H1 (cell line): ENCODE results near the gene CD52. TPM values are rescaled to one million over a fixed set of nuclear protein-coding genes. Genes with fewer than 3 reads are reported as not detected.

Experiments used
- CTCF ChIA-PET: fragments of 300-600 bp; sonication (Branson Sonifier 250); formaldehyde crosslinking; loops from one replicate; lab custom pipeline; 2021; ENCODE audit not compliant: partially characterized antibody; lab: Charles Lee
- POLR2A ChIA-PET: fragments of 300-600 bp; sonication (Branson Sonifier 250); formaldehyde crosslinking; loops from one replicate; lab custom pipeline; 2021; ENCODE audit warnings: inconsistent platforms; ENCODE audit not compliant: partially characterized antibody; lab: Charles Lee
- DNase-seq, 2 experiments: peaks; one replicate each; pipeline versions ENCODE4 v3.0.0 to v3.0.0-alpha.2; 2010 to 2022; ENCODE audit warnings: low spot score in 2 of 2, low read depth in 1 of 2, mixed read lengths in 1 of 2
- FAIRE-seq: peaks from 2 replicates; lab custom pipeline; 2011; peaks lifted over from hg19 to GRCh38; lab: Jason Lieb, UNC
- H2AFZ ChIP-seq: 2 replicates; pipeline ENCODE4 v1.8.1; 2012; ENCODE audit warnings: low read length, inconsistent platforms
- H2AK5ac ChIP-seq: 2 replicates; pipeline ENCODE4 v1.6.1; 2013; ENCODE audit warnings: low read depth, low read length
- H2BK120ac ChIP-seq: replicated peaks from 2 replicates; pipeline ENCODE3; 2013; ENCODE audit warnings: low read depth, low read length, inconsistent platforms
- H2BK12ac ChIP-seq: 2 replicates; pipeline ENCODE4 v1.6.1; 2013; ENCODE audit warnings: low read depth, low read length
- H2BK15ac ChIP-seq: 2 replicates; pipeline ENCODE4 v1.6.1; 2013; ENCODE audit warnings: low read length
- H2BK20ac ChIP-seq: 2 replicates; pipeline ENCODE4 v1.6.1; 2013; ENCODE audit warnings: low read length
- H2BK5ac ChIP-seq: 2 replicates; pipeline ENCODE4 v1.6.1; 2013; ENCODE audit warnings: low read depth, low read length
- H3K14ac ChIP-seq: 2 replicates; pipeline ENCODE4 v1.6.1; 2013; ENCODE audit warnings: inconsistent platforms; ENCODE audit not compliant: insufficient read length
- H3K18ac ChIP-seq: 2 replicates; pipeline ENCODE4 v1.6.1; 2013; ENCODE audit warnings: low read length; ENCODE audit errors: extremely low read depth
- H3K23ac ChIP-seq: 2 replicates; pipeline ENCODE4 v1.6.1; 2013; ENCODE audit warnings: inconsistent platforms; ENCODE audit not compliant: insufficient read length
- H3K23me2 ChIP-seq: 2 replicates; pipeline ENCODE4 v1.6.1; 2013; ENCODE audit warnings: low read depth, low read length
- H3K27ac ChIP-seq: 2 replicates; pipeline ENCODE4 v1.6.1; 2011; ENCODE audit warnings: low read depth, low read length, inconsistent platforms
- H3K27me3 ChIP-seq, 4 experiments: replicated peaks in 1 of 4; 1 replicate in 1 of 4; 2 replicates in 3 of 4; pipeline versions ENCODE4 v1.6.1 to v1.8.1; 2011 to 2013; ENCODE audit warnings: low read length in 3 of 4, mild to moderate bottlenecking in 3 of 4, inconsistent platforms in 2 of 4, mixed read lengths in 2 of 4, moderate library complexity in 1 of 4; ENCODE audit not compliant: control insufficient read depth in 3 of 4, insufficient read depth in 3 of 4; ENCODE audit errors: extremely low read depth in 1 of 4
- H3K36me3 ChIP-seq, 4 experiments: 2 replicates each; pipeline versions ENCODE4 v1.6.1 to v1.8.1; 2011 to 2013; ENCODE audit warnings: mild to moderate bottlenecking in 4 of 4, low read length in 3 of 4, moderate library complexity in 2 of 4, control low read depth in 1 of 4, inconsistent platforms in 1 of 4; ENCODE audit not compliant: insufficient read depth in 4 of 4, control insufficient read depth in 2 of 4
- H3K4ac ChIP-seq: replicated peaks from 2 replicates; pipeline ENCODE3; 2013; ENCODE audit warnings: low read length, low read depth, mixed read lengths, inconsistent platforms; ENCODE audit not compliant: insufficient read length
- H3K4me1 ChIP-seq, 4 experiments: replicated peaks in 1 of 4; 1 replicate in 1 of 4; 2 replicates in 3 of 4; pipeline versions ENCODE4 v1.6.1 to v1.8.1; 2011 to 2013; ENCODE audit warnings: low read length in 3 of 4, inconsistent platforms in 2 of 4, mixed read lengths in 1 of 4; ENCODE audit not compliant: insufficient read depth in 4 of 4, control insufficient read depth in 3 of 4
- H3K4me2 ChIP-seq, 2 experiments: 2 replicates each; pipeline versions ENCODE4 v1.6.1 to v1.8.1; 2011 to 2013; ENCODE audit warnings: low read depth in 2 of 2, low read length in 2 of 2, control low read depth in 1 of 2, inconsistent platforms in 1 of 2, mild to moderate bottlenecking in 1 of 2; ENCODE audit not compliant: insufficient read depth in 1 of 2
- H3K4me3 ChIP-seq, 4 experiments: fragments of 200-600, 300-600 bp in 1 of 4; sonication (generic), shearing (Covaris generic), sonication (Bioruptor Twin) in 1 of 4; 2 replicates each; pipeline versions ENCODE4 v1.5.1 to v1.8.1; 2011 to 2016; ENCODE audit warnings: low read length in 4 of 4, low read depth in 3 of 4, control low read depth in 2 of 4, inconsistent platforms in 2 of 4, mild to moderate bottlenecking in 2 of 4, mixed read lengths in 1 of 4, moderate library complexity in 1 of 4; ENCODE audit not compliant: insufficient read depth in 2 of 4; ENCODE audit errors: extremely low read depth in 1 of 4
- H3K56ac ChIP-seq: replicated peaks from 2 replicates; pipeline ENCODE3; 2013; ENCODE audit warnings: low read depth, mild to moderate bottlenecking, mixed read lengths, low read length, inconsistent platforms; ENCODE audit not compliant: insufficient read length
- H3K79me1 ChIP-seq: 2 replicates; pipeline ENCODE4 v1.6.1; 2013; ENCODE audit warnings: low read depth, low read length, control low read depth
- H3K79me2 ChIP-seq, 2 experiments: 2 replicates each; pipeline versions ENCODE4 v1.6.1 to v1.8.1; 2012 to 2013; ENCODE audit warnings: low read length in 2 of 2, mild to moderate bottlenecking in 2 of 2, inconsistent platforms in 1 of 2; ENCODE audit not compliant: insufficient read depth in 2 of 2, control insufficient read depth in 1 of 2
- H3K9ac ChIP-seq, 4 experiments: replicated peaks in 1 of 4; 1 replicate in 1 of 4; 2 replicates in 3 of 4; pipeline versions ENCODE4 v1.6.1 to v1.8.1; 2011 to 2013; ENCODE audit warnings: low read depth in 3 of 4, low read length in 3 of 4, control low read depth in 2 of 4, mild to moderate bottlenecking in 2 of 4, moderate library complexity in 2 of 4, inconsistent platforms in 1 of 4; ENCODE audit errors: extremely low read depth in 1 of 4
- H3K9me3 ChIP-seq, 2 experiments: 2 replicates each; pipeline versions ENCODE4 v1.6.1 to v1.8.1; 2012 to 2013; ENCODE audit warnings: mild to moderate bottlenecking in 2 of 2, moderate library complexity in 2 of 2, control low read depth in 1 of 2, inconsistent platforms in 1 of 2, low read depth in 1 of 2, low read length in 1 of 2, mixed read lengths in 1 of 2; ENCODE audit not compliant: insufficient read depth in 2 of 2
- H4K20me1 ChIP-seq, 2 experiments: replicated peaks in 1 of 2; 2 replicates each; pipeline versions ENCODE3 to v1.8.1; 2011 to 2013; ENCODE audit warnings: inconsistent platforms in 2 of 2, low read length in 2 of 2, mild to moderate bottlenecking in 1 of 2; ENCODE audit not compliant: insufficient read depth in 2 of 2, control insufficient read depth in 1 of 2
- H4K5ac ChIP-seq: 2 replicates; pipeline ENCODE4 v1.6.1; 2013; ENCODE audit warnings: low read length, low read depth, mixed read lengths, inconsistent platforms; ENCODE audit not compliant: insufficient read length
- H4K8ac ChIP-seq: 2 replicates; pipeline ENCODE4 v1.8.0; 2013; ENCODE audit warnings: mild to moderate bottlenecking, moderate library complexity, low read length, inconsistent platforms; ENCODE audit not compliant: insufficient read depth; ENCODE audit errors: extremely low read depth
- H4K91ac ChIP-seq: replicated peaks from 2 replicates; pipeline ENCODE3; 2013; ENCODE audit warnings: low read length, mixed read lengths, inconsistent platforms; ENCODE audit not compliant: insufficient read length
- ASH2L ChIP-seq: fragments of 200-600, 300-600 bp; sonication (generic); IDR thresholded peaks from one replicate; pipeline ENCODE4 v1.7.1; 2017; ENCODE audit warnings: low read length
- CEBPB ChIP-seq: IDR thresholded peaks from 2 replicates; pipeline ENCODE4 v1.6.1; 2012; ENCODE audit warnings: low read depth, low read length
- CHD1 ChIP-seq: IDR thresholded peaks from 2 replicates; pipeline ENCODE4 v1.6.1; 2012; ENCODE audit warnings: low read depth, low read length, improper control_type of control experiment
- CHD2 ChIP-seq: IDR thresholded peaks from 2 replicates; pipeline ENCODE4 v1.6.1; 2012; ENCODE audit warnings: low read length, improper control_type of control experiment
- EGR1 ChIP-seq: IDR thresholded peaks from 2 replicates; pipeline ENCODE4 v1.6.1; 2011; ENCODE audit warnings: low read depth, low read length, borderline replicate concordance
- HDAC2 ChIP-seq, 2 experiments: fragments of 300-600 bp in 1 of 2; sonication (generic) in 1 of 2; IDR thresholded peaks; 2 replicates each; pipeline ENCODE4 v1.6.1; 2011 to 2012; ENCODE audit warnings: low read depth in 2 of 2, low read length in 2 of 2, mild to moderate bottlenecking in 2 of 2, moderate library complexity in 2 of 2, borderline replicate concordance in 1 of 2, inconsistent platforms in 1 of 2
- JUN ChIP-seq: IDR thresholded peaks from 2 replicates; pipeline ENCODE4 v1.6.1; 2011; ENCODE audit warnings: low read depth, mild to moderate bottlenecking, improper control_type of control experiment, low read length
- JUND ChIP-seq: IDR thresholded peaks from 2 replicates; pipeline ENCODE4 v1.6.1; 2011; ENCODE audit warnings: mild to moderate bottlenecking, improper control_type of control experiment, low read length
- RAD21 ChIP-seq, 2 experiments: IDR thresholded peaks in 1 of 2; conservative IDR thresholded peaks in 1 of 2; 2 replicates each; pipeline ENCODE4 v1.6.1; 2011; ENCODE audit warnings: low read depth in 2 of 2, low read length in 2 of 2, improper control_type of control experiment in 1 of 2, inconsistent platforms in 1 of 2, mild to moderate bottlenecking in 1 of 2, moderate library complexity in 1 of 2
- TBP ChIP-seq: IDR thresholded peaks from 2 replicates; pipeline ENCODE4 v1.6.1; 2011; ENCODE audit warnings: low read depth, low read length, improper control_type of control experiment
- TCF12 ChIP-seq: IDR thresholded peaks from 2 replicates; pipeline ENCODE4 v1.6.1; 2011; ENCODE audit warnings: low read depth, mild to moderate bottlenecking, low read length
- ZNF274 ChIP-seq: IDR thresholded peaks from 2 replicates; pipeline ENCODE4 v1.7.0; 2012; ENCODE audit warnings: low read length, borderline replicate concordance; ENCODE audit errors: extremely low read depth
- WGBS, 2 experiments: shearing (Covaris generic) in 1 of 2; methylation state at CpG; one replicate each; pipeline versions ENCODE4 v1.1.6 to v1.1.7; 2013 to 2015; ENCODE audit warnings: low lambda C conversion rate in 2 of 2, mixed read lengths in 2 of 2, inconsistent platforms in 1 of 2, low coverage in 1 of 2, missing lambda C conversion rate in 1 of 2; ENCODE audit not compliant: insufficient replicate concordance in 2 of 2, insufficient coverage in 1 of 2, insufficient read length in 1 of 2; ENCODE audit errors: extremely low coverage in 1 of 2, missing lambda C conversion rate in 1 of 2; 5-methylcytosine and 5-hydroxymethylcytosine counted together
- polyA plus RNA-seq, 7 experiments: library from polyadenylated mRNA; depleted of rRNA in 3 of 7; stranded (reverse) in 5 of 7; unstranded in 2 of 7; fragments of >200 nt in 5 of 7; fragments of 200-250 nt in 2 of 7; gene quantifications; 1 replicate in 5 of 7; 2 replicates in 1 of 7; 4 replicates in 1 of 7; pipeline versions ENCODE4 v1.2.1 to v1.2.3, GENCODE V29; 2011 to 2013; ENCODE audit warnings: missing spikeins in 2 of 7, mixed read lengths in 2 of 7
- total RNA-seq: library from RNA; stranded (reverse); fragmentation: NEBNext Ultra II Directional; extraction: Animal tissue kit (Norgen Biotek cat#: 25700); gene quantifications from 2 replicates; pipeline ENCODE4 v1.2.1, GENCODE V29; 2021

Gene CD52
- total and polyA plus RNA-seq, 2 of the 8 experiments (the other 6 are each of a cell fraction or from before 2014, with no cell fraction given) = 2.4 to 3.1 TPM

DNA sequence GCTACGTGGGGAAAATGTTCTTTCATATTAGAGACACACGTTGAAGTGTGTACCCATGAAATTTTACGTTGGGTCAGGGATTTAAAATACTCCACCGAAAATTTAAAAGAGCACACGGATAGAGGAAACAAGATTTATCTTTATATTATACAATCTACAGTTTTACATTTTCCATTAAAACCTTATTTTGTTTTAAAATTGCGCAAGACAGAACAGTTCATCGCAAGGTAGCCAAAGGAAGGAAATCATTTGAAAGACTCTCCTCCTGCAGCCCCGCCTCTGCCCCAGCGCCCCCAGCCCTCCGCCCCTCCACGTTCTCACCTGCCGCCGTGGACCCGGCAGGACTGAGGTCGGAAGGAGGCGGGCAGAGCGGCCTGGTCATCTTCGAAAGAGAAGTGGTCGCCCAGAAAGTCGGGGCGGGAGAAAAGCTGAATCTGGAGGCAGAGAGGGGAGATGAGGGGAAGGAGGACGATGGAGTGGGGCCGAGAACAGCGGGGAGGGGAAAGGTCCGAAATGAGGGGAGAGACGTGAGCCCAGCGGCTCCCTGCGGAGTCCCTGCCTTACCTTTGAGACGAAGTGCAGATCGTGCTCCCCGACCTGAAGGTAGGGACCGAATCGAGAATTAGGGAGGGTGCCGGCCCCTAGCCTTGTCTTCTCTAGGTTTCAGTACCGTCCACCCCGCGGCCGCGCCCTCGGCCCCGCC is 18.2 kb downstream of the CD52 start:
- H2BK20ac ChIP-seq = no peak overlapping the region
- peak overlapping the region; percentile 6 to 71 (median 52) for H3K9ac ChIP-seq
- no peak overlapping the region for H4K8ac ChIP-seq
- peaks cover 0 to 9% (median 6%) of the 10 kb centered on the region in 4 experiments; a peak in 6 of 8 replicates for H3K36me3 ChIP-seq
- no peak overlapping the region; the same call in 1 of the 2 replicates for H3K18ac ChIP-seq
- H3K23me2 ChIP-seq = peaks cover 8% of the 10 kb centered on the region; the same call in 1 of the 2 replicates
- H3K14ac ChIP-seq = no peak overlapping the region
- 6% methylated on average over 30 of the region's 41 CpGs; no CpG with 5 or more reads in 1 of the 2 experiments for WGBS, 2 experiments
- H4K5ac ChIP-seq = peak overlapping the region; percentile 28
- no peaks in the 10 kb centered on the region for H3K79me2 ChIP-seq
- H3K9me3 ChIP-seq = no peaks in the 10 kb centered on the region
- peaks cover 0 to 11% (median 5%) of the 10 kb centered on the region in 4 experiments; a peak in 5 of 7 replicates for H3K27me3 ChIP-seq
- no peak overlapping the region for H2BK12ac ChIP-seq
- H3K4me3 ChIP-seq = peak overlapping the region; percentile 55 to 86 (median 68)
- FAIRE-seq (no peak), DNase-seq (no peak)
- no peak overlapping the region for H3K56ac ChIP-seq
- H2AK5ac ChIP-seq = no peak overlapping the region
- H3K23ac ChIP-seq = no peak overlapping the region
- peak overlapping the region; percentile 92 to 99 for H3K4me2 ChIP-seq
- CTCF ChIA-PET = interaction anchor here (0.6 to 57.0 kb wide), 8 partner anchors 10 to 527 kb away, joined by 3 to 1530 read pairs (median 4); partner anchors contain the start of genes SH3BGRL3 and UBXN11
- peak overlapping the region; percentile 72; the same call in 1 of the 2 replicates for H2AFZ ChIP-seq
- H3K4ac ChIP-seq = no peak overlapping the region
- no peak overlapping the region for H2BK120ac ChIP-seq
- no peaks in the 10 kb centered on the region for H4K20me1 ChIP-seq
- no peaks in the 10 kb centered on the region for H3K79me1 ChIP-seq
- H4K91ac ChIP-seq = no peak overlapping the region
- H2BK5ac ChIP-seq = no peak overlapping the region; the same call in 1 of the 2 replicates
- H3K27ac ChIP-seq = peak overlapping the region; percentile 74; the same call in 1 of the 2 replicates
- H3K4me1 ChIP-seq = peaks cover 3 to 12% (median 6%) of the 10 kb centered on the region in 4 experiments
- no peak overlapping the region for H2BK15ac ChIP-seq
- POLR2A ChIA-PET = interaction anchor here (0.6 to 6.1 kb wide), 18 partner anchors 13 to 445 kb away, joined by 3 to 44 read pairs (median 4); partner anchors contain the start of genes CD52, CRYBG2 and LIN28A
- no peak for TF ChIP-seq CHD1
- peak; percentile 84; the same call in 1 of the 2 replicates for TF ChIP-seq CEBPB
- no peak for TF ChIP-seq CHD2
- TF ChIP-seq TBP = peak; percentile 22
- no peak for TF ChIP-seq EGR1
- no peak for TF ChIP-seq ASH2L
- no peak; a peak in 1 of 4 replicates for TF ChIP-seq HDAC2 (IDR thresholded peaks at IDR 0.05; ENCODE audit: borderline replicate concordance in 1 of 2, low read depth in 2 of 2, low read length in 2 of 2)
- no peak for TF ChIP-seq RAD21 (IDR thresholded peaks at IDR 0.05 in 1 of 2, conservative IDR thresholded peaks at IDR 0.05 in 1 of 2; ENCODE audit: low read depth in 2 of 2, low read length in 2 of 2)
- TF ChIP-seq ZNF274 = no peak
- no peak for TF ChIP-seq JUND
- no peak for TF ChIP-seq TCF12
- no peak for TF ChIP-seq JUN
